Endothelial cell of umbilical vein (primary cell): Measurements from ENCODE around the gene DDR1. TPM values are rescaled to one million over a fixed set of nuclear protein-coding genes. Genes with fewer than 3 reads are reported as not detected.

ENCODE experiments used
- BruUV-seq: library from RNA; stranded (reverse); fragments of 400-500 nt; replicated peaks from 2 replicates; lab custom pipeline; 2021; lab: Mats Ljungman, UMichigan
- CTCF ChIA-PET: fragments of 300-600, 350-600 bp; sonication (Branson Sonifier 250); formaldehyde crosslinking; loops from one replicate; lab custom pipeline; 2021; ENCODE audit warnings: antibody characterized with exemption, inconsistent platforms; lab: Charles Lee
- POLR2A ChIA-PET: fragments of 300-600, 350-600 bp; sonication (Branson Sonifier 250); formaldehyde crosslinking; loops from one replicate; lab custom pipeline; 2021; ENCODE audit warnings: antibody characterized with exemption, inconsistent platforms; lab: Charles Lee
- DNase-seq: peaks from one replicate; pipeline ENCODE4 v3.0.0-alpha.2; 2011; ENCODE audit warnings: low read depth, low spot score
- FAIRE-seq: peaks from 2 replicates; lab custom pipeline; 2011; peaks lifted over from hg19 to GRCh38; lab: Jason Lieb, UNC
- H2AFZ ChIP-seq: 2 replicates; pipeline ENCODE4 v1.6.0; 2012; ENCODE audit warnings: low read depth, low read length, control low read depth, inconsistent platforms
- H3K27ac ChIP-seq: 2 replicates; pipeline ENCODE4 v1.5.1; 2011; ENCODE audit warnings: low read depth, mild to moderate bottlenecking, control low read depth, low read length, moderate library complexity; ENCODE audit not compliant: insufficient read depth
- H3K27me3 ChIP-seq, 2 experiments: 2 replicates each; pipeline versions ENCODE4 v1.6.0 to v1.6.1; 2011; ENCODE audit warnings: low read length in 2 of 2, mixed read lengths in 1 of 2; ENCODE audit not compliant: control insufficient read depth in 2 of 2, insufficient read depth in 2 of 2
- H3K36me3 ChIP-seq, 2 experiments: 2 replicates in 1 of 2; 3 replicates in 1 of 2; pipeline ENCODE4 v1.5.1; 2011; ENCODE audit warnings: low read length in 2 of 2, mild to moderate bottlenecking in 1 of 2, moderate library complexity in 1 of 2; ENCODE audit not compliant: control insufficient read depth in 2 of 2, insufficient read depth in 2 of 2; ENCODE audit errors: extremely low read depth in 1 of 2
- H3K4me1 ChIP-seq: 3 replicates; pipeline ENCODE4 v1.5.1; 2011; ENCODE audit warnings: mild to moderate bottlenecking, low read length; ENCODE audit not compliant: control insufficient read depth, insufficient read depth; ENCODE audit errors: extremely low read depth
- H3K4me2 ChIP-seq: 2 replicates; pipeline ENCODE4 v1.6.1; 2011; ENCODE audit warnings: low read length, control low read depth, mixed read lengths; ENCODE audit not compliant: insufficient read depth
- H3K4me3 ChIP-seq, 3 experiments: fragments of 200-600 bp in 1 of 3; sonication (generic), shearing (Covaris generic) in 1 of 3; replicated peaks in 1 of 3; 2 replicates each; pipeline ENCODE4 v1.5.1; 2011 to 2016; ENCODE audit warnings: control low read depth in 3 of 3, low read length in 3 of 3, mild to moderate bottlenecking in 2 of 3, inconsistent platforms in 1 of 3, low read depth in 1 of 3, moderate library complexity in 1 of 3; ENCODE audit not compliant: insufficient read depth in 1 of 3
- H3K79me2 ChIP-seq: 2 replicates; pipeline ENCODE4 v1.6.0; 2012; ENCODE audit warnings: low read length, inconsistent platforms; ENCODE audit not compliant: control insufficient read depth, insufficient read depth
- H3K9ac ChIP-seq: replicated peaks from 2 replicates; pipeline ENCODE3; 2011; ENCODE audit warnings: low read length, control low read depth; ENCODE audit not compliant: insufficient read depth; ENCODE audit errors: extremely low read depth
- H3K9me1 ChIP-seq: replicated peaks from 3 replicates; pipeline ENCODE4 v1.6.0; 2011; ENCODE audit warnings: mild to moderate bottlenecking, low read length; ENCODE audit not compliant: control insufficient read depth, insufficient read depth; ENCODE audit errors: extremely low read depth
- H3K9me3 ChIP-seq: replicated peaks from 2 replicates; pipeline ENCODE4 v1.5.1; 2012; ENCODE audit warnings: low read length, inconsistent platforms; ENCODE audit not compliant: control insufficient read depth, insufficient read depth
- H4K20me1 ChIP-seq: replicated peaks from 2 replicates; pipeline ENCODE3; 2011; ENCODE audit warnings: mild to moderate bottlenecking, low read length; ENCODE audit not compliant: control insufficient read depth, insufficient read depth; ENCODE audit errors: extremely low read depth
- EZH2 ChIP-seq: IDR thresholded peaks from 2 replicates; pipeline ENCODE4 v1.6.1; 2012; ENCODE audit warnings: borderline replicate concordance, low read depth, mild to moderate bottlenecking, moderate library complexity, low read length, inconsistent platforms; ENCODE audit not compliant: severe bottlenecking
- FOS ChIP-seq: IDR thresholded peaks from 2 replicates; pipeline ENCODE4 v1.6.1; 2011; ENCODE audit warnings: mild to moderate bottlenecking, low read length, moderate library complexity, borderline replicate concordance; ENCODE audit not compliant: insufficient read depth
- GATA2 ChIP-seq: IDR thresholded peaks from 2 replicates; pipeline ENCODE4 v1.7.0; 2011; ENCODE audit warnings: low read depth, mild to moderate bottlenecking, moderate library complexity, mixed read lengths, low read length; ENCODE audit not compliant: insufficient read length, insufficient read depth
- JUN ChIP-seq: IDR thresholded peaks from 2 replicates; pipeline ENCODE4 v1.6.1; 2011; ENCODE audit warnings: borderline replicate concordance, low read depth; ENCODE audit not compliant: insufficient read length, insufficient read depth
- MYC ChIP-seq: IDR thresholded peaks from one replicate; pipeline ENCODE4 v1.6.1; 2011; ENCODE audit warnings: mild to moderate bottlenecking, low read depth, low read length
- POLR2A ChIP-seq: IDR thresholded peaks from 2 replicates; pipeline ENCODE4 v1.6.1; 2012; ENCODE audit warnings: low read depth, mild to moderate bottlenecking, control low read depth, low read length
- POLR2AphosphoS5 ChIP-seq: IDR thresholded peaks from 2 replicates; pipeline ENCODE4 v1.6.1; 2012; ENCODE audit warnings: low read depth, mild to moderate bottlenecking, control low read depth, low read length, moderate library complexity; ENCODE audit not compliant: insufficient read depth
- dilution Hi-C: fragments of 300-500 bp; cut with MboI; formaldehyde crosslinking; loops from one replicate; pipeline ENCODE4 v1.15.0; 2019; ENCODE audit warnings: low sequenced_read_pairs; ENCODE audit not compliant: extremely low pct_ligation_motif_present
- intact Hi-C: fragments of 100-400 bp; cut with micrococcal nuclease; formaldehyde crosslinking; loops from one replicate; pipeline ENCODE4 v1.10.0; 2022
- polyA plus RNA-seq, 4 experiments: library from polyadenylated mRNA; depleted of rRNA in 3 of 4; stranded (reverse) in 3 of 4; unstranded in 1 of 4; fragments of >200 nt; gene quantifications; 2 replicates each; pipeline versions ENCODE4 v1.2.1 to v1.2.3, GENCODE V29; 2011 to 2012; ENCODE audit warnings: missing spikeins in 1 of 4
- total RNA-seq: library from RNA; stranded (reverse); gene quantifications from 2 replicates; pipeline ENCODE4 v1.2.3, GENCODE V29; 2021
- TF ChIP-seq, protein P1 (sequence below): IDR thresholded peaks from 2 replicates; pipeline ENCODE4 v1.6.1; 2011; ENCODE audit not compliant: insufficient read depth, insufficient read length
- TF ChIP-seq, protein P2 (sequence below), 2 donors: IDR thresholded peaks; 1 replicate in 1 of 2; 2 replicates in 1 of 2; pipeline ENCODE4 v1.5.1; 2011; ENCODE audit warnings: low read length in 2 of 2, mild to moderate bottlenecking in 2 of 2, moderate library complexity in 2 of 2, control low read depth in 1 of 2, inconsistent platforms in 1 of 2, low read depth in 1 of 2; ENCODE audit not compliant: insufficient read depth in 1 of 2; ENCODE audit errors: extremely low read depth in 1 of 2

Gene DDR1
- total and polyA plus RNA-seq, 2 donors (not counting 3 experiments of a cell fraction or from before 2014, with no cell fraction given), result 8.8 to 22.9 TPM

DNA sequence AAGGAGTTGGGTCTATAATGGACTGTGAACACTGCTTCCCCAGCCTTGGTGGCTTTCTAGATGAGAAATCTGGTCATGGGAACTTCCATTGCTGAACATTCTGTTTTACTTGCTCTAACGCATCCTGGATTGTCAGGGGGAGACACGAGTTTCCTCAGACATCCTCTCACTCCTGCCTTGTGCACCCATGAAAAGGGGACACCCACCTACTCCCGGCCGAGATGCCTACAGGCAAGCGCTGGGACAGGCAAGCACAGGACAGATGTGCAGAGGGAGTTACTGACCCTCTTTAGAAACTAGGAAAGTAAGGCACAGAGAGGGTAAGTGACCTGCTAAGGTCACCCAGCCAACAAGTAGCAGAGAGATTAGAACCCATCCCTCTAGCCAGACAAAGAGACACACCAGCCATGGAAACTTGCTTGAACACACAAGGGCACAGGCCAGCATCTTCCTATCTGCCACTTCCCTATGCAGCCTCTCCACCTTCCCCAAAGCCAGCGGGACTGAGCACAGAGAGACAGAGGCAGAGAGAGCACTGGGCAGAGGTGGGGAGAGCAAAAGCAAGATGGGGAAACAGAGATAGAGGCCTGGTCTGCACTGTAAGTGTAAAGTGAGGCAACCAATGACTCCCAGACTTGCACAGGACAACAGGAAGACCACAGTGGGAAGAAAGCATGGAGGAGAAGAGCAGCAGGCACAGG lies 48.5 kb downstream of the DDR1 start:
- no TSS peak for BruUV-seq
- Histone ChIP-seq H3K36me3 (no peaks in the 10 kb centered on the region), H3K9ac (no peak overlapping the region), H3K4me3 (no peak overlapping the region), H3K9me1 (no peaks in the 10 kb centered on the region), H3K27me3 (peaks cover 0 to 4% of the 10 kb centered on the region in 2 experiments), H2AFZ (no peak overlapping the region), H3K27ac (no peak overlapping the region), H4K20me1 (no peaks in the 10 kb centered on the region), H3K9me3 (no peaks in the 10 kb centered on the region), H3K4me1 (no peaks in the 10 kb centered on the region), H3K4me2 (no peak overlapping the region), H3K79me2 (no peaks in the 10 kb centered on the region)
- FAIRE-seq (no peak), DNase-seq (no peak)
- intact Hi-C loops (no loop called here), dilution Hi-C loops (no loop called here)
- TF ChIP-seq FOS (no peak), POLR2A (no peak), JUN (no peak), MYC (no peak), POLR2AphosphoS5 (no peak), GATA2 (no peak), EZH2 (no peak)
- TF ChIP-seq, protein P1, sequence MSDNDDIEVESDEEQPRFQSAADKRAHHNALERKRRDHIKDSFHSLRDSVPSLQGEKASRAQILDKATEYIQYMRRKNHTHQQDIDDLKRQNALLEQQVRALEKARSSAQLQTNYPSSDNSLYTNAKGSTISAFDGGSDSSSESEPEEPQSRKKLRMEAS, result no peak
- TF ChIP-seq, protein P2, sequence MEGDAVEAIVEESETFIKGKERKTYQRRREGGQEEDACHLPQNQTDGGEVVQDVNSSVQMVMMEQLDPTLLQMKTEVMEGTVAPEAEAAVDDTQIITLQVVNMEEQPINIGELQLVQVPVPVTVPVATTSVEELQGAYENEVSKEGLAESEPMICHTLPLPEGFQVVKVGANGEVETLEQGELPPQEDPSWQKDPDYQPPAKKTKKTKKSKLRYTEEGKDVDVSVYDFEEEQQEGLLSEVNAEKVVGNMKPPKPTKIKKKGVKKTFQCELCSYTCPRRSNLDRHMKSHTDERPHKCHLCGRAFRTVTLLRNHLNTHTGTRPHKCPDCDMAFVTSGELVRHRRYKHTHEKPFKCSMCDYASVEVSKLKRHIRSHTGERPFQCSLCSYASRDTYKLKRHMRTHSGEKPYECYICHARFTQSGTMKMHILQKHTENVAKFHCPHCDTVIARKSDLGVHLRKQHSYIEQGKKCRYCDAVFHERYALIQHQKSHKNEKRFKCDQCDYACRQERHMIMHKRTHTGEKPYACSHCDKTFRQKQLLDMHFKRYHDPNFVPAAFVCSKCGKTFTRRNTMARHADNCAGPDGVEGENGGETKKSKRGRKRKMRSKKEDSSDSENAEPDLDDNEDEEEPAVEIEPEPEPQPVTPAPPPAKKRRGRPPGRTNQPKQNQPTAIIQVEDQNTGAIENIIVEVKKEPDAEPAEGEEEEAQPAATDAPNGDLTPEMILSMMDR (IDR thresholded peaks at IDR 0.05; ENCODE audit: extremely low read depth in 1 of 2, insufficient read depth in 1 of 2, low read depth in 1 of 2, low read length in 2 of 2), result no peak
- POLR2A ChIA-PET, result no interaction called here
- CTCF ChIA-PET, result interaction anchor here (1.3 kb wide), 1 partner anchor 8 kb away, joined by 5 read pairs; the partner anchor contains the start of gene MUCL3
